Measurements from ENCODE around the gene GRAMD2A.

GRCh38 chr15:72154316-72154715 is 43.3 kb downstream of the GRAMD2A start:
- no peak for TF ChIP-seq POLR2AphosphoS5 (IDR thresholded peaks at IDR 0.05; ENCODE audit: low read depth, low read length)
- TF ChIP-seq REST (IDR thresholded peaks at IDR 0.05; ENCODE audit: insufficient read depth in 1 of 2, low read depth in 2 of 2, low read length in 2 of 2) = no peak
- no peak for TF ChIP-seq SIN3A (IDR thresholded peaks at IDR 0.05; ENCODE audit: borderline replicate concordance, insufficient read depth, low read length)
